PFSK-1 (cell line): ENCODE measurements around the gene LEP.

ENCODE experiments used
- FOXP2 ChIP-seq: optimal IDR thresholded peaks from 2 replicates; pipeline ENCODE3; 2011; ENCODE audit warnings: borderline replicate concordance, control low read depth, inconsistent platforms; ENCODE audit not compliant: insufficient read depth; ENCODE audit errors: extremely low read length, extremely low read depth
- POLR2AphosphoS5 ChIP-seq: IDR thresholded peaks from 2 replicates; pipeline ENCODE4 v1.6.1; 2012; ENCODE audit warnings: low read depth, mild to moderate bottlenecking, control low read depth, low read length, moderate library complexity
- REST ChIP-seq, 2 experiments: IDR thresholded peaks; 2 replicates each; pipeline versions ENCODE4 v1.6.1 to v1.8.0; 2011 to 2012; ENCODE audit warnings: low read depth in 2 of 2, low read length in 2 of 2, control low read depth in 1 of 2, inconsistent platforms in 1 of 2, mild to moderate bottlenecking in 1 of 2, moderate library complexity in 1 of 2; ENCODE audit not compliant: insufficient read depth in 1 of 2
- SIN3A ChIP-seq: IDR thresholded peaks from 2 replicates; pipeline ENCODE4 v1.6.1; 2012; ENCODE audit warnings: mild to moderate bottlenecking, low read length, moderate library complexity, borderline replicate concordance; ENCODE audit not compliant: insufficient read depth
- TAF1 ChIP-seq: IDR thresholded peaks from 2 replicates; pipeline ENCODE4 v1.6.1; 2012; ENCODE audit warnings: low read length, control low read depth, borderline replicate concordance; ENCODE audit not compliant: insufficient read depth

Gene LEP

GRCh38 chr7:128304212-128304611, 63.1 kb downstream of the LEP start:
- TF ChIP-seq POLR2AphosphoS5 (no peak), TAF1 (no peak), SIN3A (no peak), FOXP2 (no peak), REST (IDR thresholded peaks at IDR 0.05; ENCODE audit: insufficient read depth in 1 of 2, low read depth in 2 of 2, low read length in 2 of 2) (no peak)

GRCh38 chr7:128307061-128307460, 66.0 kb downstream of the LEP start:
- TF ChIP-seq FOXP2 (no peak), REST (IDR thresholded peaks at IDR 0.05; ENCODE audit: insufficient read depth in 1 of 2, low read depth in 2 of 2, low read length in 2 of 2) (no peak), POLR2AphosphoS5 (no peak), TAF1 (no peak), SIN3A (no peak)
